GM10847 (cell line): Measurements from ENCODE around the gene MAMDC4.
"Not testable (repeated sequence)": the region's sequence is repeated elsewhere in the genome, so short reads cannot be mapped to it uniquely, and the experiment has no call there.

ENCODE experiments used
- POLR2A ChIP-seq: IDR thresholded peaks from 2 replicates; pipeline ENCODE4 v1.6.1; 2011; ENCODE audit not compliant: insufficient read length; ENCODE audit errors: extremely low read depth

MAMDC4 gene

GRCh38 chr9:136835162-136835931, 16.8 kb upstream of the MAMDC4 start:
- no peak for TF ChIP-seq POLR2A

- TF ChIP-seq POLR2A, result no peak
Measured at GRCh38 chr9:136835932-136836904, 15.9 kb upstream of the MAMDC4 start.

DNA sequence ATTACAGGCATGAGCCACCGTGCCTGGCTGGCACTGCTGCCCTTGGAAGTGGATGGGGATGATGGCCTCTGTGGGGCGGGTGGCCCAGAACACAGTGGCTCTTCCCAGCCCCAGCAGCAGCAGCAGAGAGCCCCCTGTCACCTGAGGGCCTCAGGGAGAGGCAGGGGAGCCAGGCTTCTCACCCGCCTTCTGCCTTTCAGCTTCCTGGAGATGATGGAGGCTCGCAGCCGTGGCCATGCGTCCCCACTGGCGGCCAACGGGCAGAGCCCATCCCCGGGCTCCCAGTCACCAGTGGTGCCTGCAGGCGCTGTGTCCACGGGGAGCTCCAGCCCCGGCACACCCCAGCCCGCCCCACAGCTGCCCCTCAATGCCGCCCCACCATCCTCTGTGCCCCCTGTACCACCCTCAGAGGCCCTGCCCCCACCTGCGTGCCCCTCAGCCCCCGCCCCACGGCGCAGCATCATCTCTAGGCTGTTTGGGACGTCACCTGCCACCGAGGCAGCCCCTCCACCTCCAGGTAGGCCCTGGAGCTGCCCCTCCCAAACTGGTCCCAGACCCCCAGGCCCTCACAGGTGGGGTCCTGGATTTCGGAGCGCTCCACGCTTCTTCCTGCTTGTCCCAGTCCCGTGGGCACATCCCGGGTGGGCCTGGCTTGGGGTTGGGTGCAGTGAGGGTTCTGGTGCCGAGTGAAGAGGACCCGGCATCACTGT, 14.8 kb upstream of the MAMDC4 start:
- TF ChIP-seq POLR2A, result no peak

- TF ChIP-seq POLR2A, result no peak
Measured at GRCh38 chr9:136838314-136839228, 13.6 kb upstream of the MAMDC4 start.

- no peak for TF ChIP-seq POLR2A
Measured at GRCh38 chr9:136839229-136840139, 12.7 kb upstream of the MAMDC4 start.

- TF ChIP-seq POLR2A, result no peak
Measured at GRCh38 chr9:136840140-136840876, 11.8 kb upstream of the MAMDC4 start.

- TF ChIP-seq POLR2A, result no peak
Measured at GRCh38 chr9:136840877-136841645, 11.1 kb upstream of the MAMDC4 start.

GRCh38 chr9:136842380-136842948, 9.7 kb upstream of the MAMDC4 start, which contains the start of gene AJM1:
Gene AJM1, plus strand, starts transcription at chr9:136842478. Its CDS starts 1,937 bp downstream, at chr9:136844415.
- not testable (repeated sequence) for TF ChIP-seq POLR2A

GRCh38 chr9:136844761-136845464, 7.2 kb upstream of the MAMDC4 start:
- TF ChIP-seq POLR2A, result no peak

GRCh38 chr9:136845465-136846260, 6.5 kb upstream of the MAMDC4 start:
- TF ChIP-seq POLR2A, result no peak
